Activated CD8-positive, alpha-beta memory T cell treated with anti-CD3 and anti-CD28 coated beads, Interleukin-2, amount 50 U/mL, for 1 hour (primary cell): ENCODE data around the gene FBXW9.
A peak's percentile ranks its signal among the peaks of the same experiment; 100 is the strongest.
"Not testable (repeated sequence)": the region's sequence is repeated elsewhere in the genome, so short reads cannot be mapped to it uniquely, and the experiment has no call there.

ENCODE experiments used
- DNase-seq: peaks from one replicate; pipeline ENCODE4 v3.0.0-alpha.2; 2020; ENCODE audit errors: extremely low read depth

The FBXW9 gene

DNA sequence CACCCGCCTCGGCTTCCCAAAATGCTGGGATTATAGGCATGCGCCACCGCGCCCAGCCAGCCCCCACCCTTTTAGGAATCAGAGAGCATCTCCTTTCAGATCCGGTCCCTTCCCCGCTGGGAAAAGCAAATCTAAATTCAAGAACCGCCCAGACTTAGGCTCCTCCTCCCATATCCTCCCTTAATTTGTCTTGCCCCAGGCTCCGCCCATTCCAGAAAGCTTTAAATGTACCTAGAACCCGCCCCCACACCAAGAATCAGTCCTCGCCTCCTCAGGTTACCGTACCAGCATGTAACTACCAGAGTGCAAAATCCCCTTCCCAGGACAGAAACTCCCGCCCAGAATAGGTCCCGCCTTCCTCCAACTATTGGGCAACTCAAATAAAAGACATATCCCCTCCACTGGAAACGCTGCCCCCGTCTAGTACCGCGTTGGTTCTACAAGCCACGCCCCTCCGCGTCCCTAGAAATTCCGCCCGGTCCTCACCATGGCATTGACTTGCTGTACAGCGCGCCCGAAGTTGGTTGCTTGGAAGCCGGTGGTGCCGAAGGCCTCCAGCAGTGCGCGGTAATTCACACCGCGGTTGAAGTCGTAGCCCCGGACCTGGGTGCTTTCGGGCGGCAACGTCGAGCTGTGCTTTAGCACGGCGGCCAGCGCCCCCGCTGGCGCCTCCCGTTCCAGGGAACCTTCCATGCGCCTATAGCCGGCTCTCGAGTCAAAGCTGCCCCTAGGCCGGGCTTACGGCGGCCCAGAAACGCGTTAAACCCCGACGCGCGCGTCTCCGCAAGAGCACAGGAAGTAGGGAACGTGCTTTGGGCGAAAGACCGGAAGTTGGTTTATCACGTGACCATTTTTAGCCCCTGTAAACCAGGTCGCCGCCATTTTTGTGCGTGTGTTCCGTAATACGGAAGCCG lies 15.1 kb downstream of the FBXW9 start, which contains the start of gene DHPS:
Gene DHPS, minus strand, starts transcription at position 807 of the 914 bp plus-strand sequence. Its CDS starts 114 bp downstream, at position 693.
- peak; percentile 83 for DNase-seq

DNA sequence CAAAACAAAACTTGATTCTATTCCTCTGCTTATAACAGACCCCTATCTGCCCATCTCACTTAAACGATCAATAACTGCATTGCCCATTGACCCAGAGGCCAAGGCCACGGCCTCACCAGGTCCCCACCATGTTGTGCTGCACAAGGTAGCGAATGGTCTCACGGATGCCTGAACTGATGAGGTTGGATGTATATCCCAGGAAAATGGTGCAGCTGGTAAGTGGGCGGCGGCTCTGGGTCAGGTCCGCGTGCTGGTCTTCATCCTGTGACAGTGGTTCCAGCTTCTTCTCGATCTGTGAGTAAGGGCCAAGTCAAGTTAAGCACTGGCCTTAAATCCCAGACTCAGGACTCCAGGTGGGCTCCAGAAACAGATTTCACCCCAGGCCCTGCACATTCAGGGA lies 16.4 kb downstream of the FBXW9 start:
- DNase-seq, result no peak

DNA sequence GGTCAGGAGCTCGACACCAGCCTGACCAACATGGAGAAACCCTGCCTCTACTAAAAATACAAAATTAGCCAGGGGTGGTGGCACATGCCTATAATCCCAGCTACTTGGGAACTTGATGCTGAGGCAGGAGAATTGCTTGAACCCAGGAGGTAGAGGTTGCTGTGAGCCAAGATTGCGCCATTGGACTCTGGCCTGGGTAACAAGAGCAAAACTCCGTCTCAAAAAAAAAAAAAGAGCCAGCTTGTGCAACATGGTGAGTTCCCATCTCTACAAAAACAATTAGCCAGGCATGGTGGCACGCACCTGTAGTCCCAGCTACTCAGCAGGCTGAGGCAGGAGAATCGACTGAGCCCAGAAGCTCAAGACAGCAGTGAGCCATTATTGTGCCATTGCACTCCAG lies 18.4 kb downstream of the FBXW9 start:
- not testable (repeated sequence) for DNase-seq

DNA sequence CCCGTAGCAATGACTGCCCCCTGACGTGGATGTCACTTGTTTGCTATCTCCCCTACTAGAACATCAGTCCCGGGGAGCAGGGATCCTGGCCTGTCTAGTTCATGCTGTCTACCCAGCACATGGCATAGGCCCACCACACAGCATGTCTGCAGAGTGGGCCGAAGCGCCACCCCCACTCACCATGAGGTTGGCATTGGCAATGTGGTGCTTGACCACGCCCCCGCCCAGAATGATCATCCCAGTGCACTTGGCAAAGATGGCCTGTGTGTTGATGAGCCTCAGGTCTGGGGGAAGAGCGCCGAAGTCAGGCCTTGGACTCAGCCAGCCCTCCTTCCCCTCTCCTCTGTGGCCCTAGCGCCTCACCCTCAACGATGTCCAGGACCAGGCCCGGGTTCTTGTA lies 19.5 kb downstream of the FBXW9 start:
- no peak for DNase-seq

DNA sequence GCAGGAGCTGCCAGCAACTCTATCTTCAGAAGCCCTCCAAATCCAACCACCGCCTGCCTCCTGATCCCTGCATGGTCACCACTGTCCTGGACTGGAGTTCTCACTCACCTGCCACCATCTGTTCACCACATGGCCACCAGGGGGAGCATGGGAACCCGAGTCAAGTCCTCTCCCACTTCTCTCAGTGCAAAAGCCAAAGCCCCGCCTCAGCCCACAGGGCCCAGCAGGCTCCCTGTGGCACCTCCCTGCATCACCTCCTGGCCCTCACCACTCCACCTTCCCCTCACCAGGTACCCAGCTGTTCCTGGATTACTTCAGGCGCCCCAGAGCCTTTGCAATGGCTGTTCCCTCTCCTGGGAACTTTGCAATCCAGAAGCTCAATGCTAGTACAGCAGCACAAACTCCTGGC lies 20.0 kb downstream of the FBXW9 start:
- DNase-seq, result peak; percentile 54

DNA sequence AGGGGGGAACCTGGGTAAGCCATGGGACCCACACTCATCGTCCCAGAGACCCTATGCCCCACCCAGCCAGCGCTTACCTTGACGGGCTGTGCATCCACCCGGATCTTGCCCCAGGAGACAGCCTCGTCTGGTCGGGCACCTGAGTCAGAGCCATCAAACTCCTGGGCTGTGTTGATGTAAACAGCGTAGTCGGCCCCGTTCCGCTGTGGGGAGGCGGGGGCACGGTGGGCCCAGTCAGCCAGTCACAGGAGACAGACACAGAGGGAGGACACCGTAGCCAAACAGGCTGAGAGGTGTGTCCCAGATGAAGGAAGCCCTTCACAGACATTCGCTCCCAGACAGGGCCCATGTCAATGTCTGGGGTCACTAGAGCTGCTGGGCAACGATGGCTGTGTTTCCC lies 20.5 kb downstream of the FBXW9 start:
- no peak for DNase-seq

DNA sequence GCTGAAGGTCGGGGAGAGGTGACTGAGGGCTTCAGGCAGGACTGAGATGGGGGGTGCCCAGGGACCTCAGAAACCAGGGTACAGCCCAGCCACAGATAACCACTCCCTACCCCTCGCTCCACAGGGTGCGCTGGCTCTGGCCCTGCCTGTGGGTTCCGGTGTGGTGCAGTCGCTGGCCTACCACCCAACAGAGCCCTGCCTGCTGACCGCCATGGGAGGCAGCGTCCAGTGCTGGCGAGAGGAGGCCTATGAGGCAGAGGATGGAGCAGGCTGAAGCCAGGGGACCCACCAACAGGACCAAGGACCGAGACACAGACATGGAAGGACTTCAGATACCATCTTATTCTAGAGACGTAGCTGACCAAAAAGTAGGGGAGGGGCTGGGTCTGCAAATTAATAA lies 21.0 kb downstream of the FBXW9 start:
- DNase-seq, result no peak

DNA sequence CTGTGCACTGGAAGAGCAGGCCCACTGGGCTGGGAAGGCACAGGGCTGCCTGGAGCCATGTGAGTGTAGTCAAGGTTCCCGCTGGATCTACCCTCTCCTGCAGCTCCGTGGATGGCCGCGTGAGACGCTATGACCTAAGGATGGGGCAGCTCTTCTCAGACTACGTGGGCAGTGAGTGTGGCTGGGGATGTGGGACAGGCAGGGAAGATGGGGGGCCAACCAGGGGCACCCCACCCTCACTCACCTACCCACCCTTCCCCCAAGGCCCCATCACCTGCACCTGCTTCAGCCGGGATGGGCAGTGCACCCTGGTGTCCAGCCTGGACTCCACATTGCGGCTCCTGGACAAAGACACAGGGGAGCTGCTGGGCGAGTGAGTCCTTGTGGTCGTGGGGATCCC lies 23.7 kb downstream of the FBXW9 start:
- no peak for DNase-seq

DNA sequence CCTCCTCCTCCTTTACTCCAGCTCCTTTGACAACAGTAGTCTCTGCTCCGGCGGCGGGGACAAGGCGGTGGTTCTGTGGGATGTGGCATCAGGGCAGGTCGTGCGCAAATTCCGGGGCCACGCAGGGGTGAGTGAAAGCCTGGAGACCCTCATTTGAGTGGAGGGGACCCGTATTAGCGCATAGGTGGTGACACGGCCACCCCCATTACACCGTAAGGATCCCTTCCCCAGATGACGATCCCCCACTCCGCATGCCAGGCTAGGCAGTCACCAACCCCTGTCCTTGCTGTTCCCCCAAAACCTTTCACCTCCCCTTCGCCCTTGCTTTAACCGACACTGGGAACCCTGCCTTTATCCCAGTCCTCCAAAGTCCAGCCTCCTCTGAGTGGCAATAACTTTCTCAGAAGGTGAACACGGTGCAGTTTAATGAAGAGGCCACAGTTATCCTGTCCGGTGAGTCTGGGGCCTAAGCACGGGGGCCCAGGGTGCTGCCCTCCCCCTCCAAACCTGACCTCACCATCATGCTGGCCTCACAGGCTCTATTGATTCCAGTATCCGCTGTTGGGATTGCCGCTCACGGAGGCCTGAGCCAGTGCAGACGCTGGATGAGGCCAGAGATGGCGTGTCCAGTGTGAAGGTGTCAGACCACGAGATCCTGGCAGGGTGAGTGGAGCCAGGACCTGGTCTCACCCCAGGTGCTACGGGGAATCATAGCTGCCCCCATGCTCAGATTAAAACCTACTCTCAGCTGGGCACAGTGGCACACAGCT lies 26.1 kb downstream of the FBXW9 start:
- DNase-seq, result no peak

DNA sequence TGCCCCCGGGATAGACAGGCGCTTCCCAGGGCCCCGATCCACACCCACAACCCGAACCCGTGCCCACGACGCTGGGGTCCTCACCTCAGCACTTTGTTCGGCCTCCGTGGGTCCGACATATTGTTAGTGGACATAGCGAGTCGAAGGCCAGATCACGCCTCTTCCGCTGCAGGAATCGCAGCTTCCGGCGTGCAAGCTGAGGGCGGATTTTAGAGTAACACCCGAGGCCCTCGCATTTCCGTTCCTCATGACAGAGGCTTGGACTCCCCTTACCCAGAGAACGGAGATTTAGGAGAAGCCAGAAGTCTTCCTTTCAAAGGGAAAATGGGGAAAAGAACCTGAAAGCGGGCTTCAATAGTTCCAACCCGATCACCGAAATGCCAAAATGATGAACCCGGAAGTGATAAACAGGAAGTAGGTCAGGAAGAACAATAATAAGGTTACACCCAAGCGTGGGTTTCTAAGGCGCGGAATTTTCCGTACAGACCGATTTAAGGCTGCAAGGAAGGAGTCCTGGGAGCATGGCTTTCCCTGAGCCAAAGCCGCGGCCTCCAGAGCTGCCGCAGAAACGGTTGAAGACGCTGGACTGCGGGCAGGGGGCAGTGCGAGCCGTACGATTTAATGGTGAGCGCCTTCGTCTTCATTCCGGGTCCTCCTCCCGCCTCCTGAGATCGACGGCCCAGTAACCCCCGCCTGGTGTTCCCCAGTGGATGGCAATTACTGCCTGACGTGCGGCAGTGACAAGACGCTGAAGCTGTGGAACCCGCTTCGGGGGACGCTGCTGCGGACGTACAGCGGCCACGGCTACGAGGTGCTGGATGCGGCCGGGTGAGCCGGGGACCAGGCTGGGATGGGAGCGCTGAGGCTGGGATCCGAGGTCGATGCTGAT lies 26.9 kb downstream of the FBXW9 start:
- DNase-seq, result peak; percentile 49

DNA sequence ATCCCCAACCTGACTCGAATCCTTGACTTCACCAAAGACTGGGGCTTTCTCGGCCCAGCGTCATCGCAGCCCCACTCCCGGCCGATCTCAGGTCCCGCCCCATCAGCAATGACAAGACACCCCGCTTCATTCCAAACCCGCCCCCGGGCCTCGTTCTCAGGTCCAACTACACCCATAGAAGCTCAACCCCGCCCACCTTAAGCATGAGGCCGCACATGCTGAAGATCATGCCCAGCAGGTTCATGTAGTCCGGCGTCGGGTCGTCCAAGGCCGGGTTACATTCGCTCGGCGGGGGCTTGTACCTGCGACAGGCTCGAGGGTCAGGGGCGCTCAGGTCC lies 27.5 kb downstream of the FBXW9 start:
- peak; percentile 59 for DNase-seq

DNA sequence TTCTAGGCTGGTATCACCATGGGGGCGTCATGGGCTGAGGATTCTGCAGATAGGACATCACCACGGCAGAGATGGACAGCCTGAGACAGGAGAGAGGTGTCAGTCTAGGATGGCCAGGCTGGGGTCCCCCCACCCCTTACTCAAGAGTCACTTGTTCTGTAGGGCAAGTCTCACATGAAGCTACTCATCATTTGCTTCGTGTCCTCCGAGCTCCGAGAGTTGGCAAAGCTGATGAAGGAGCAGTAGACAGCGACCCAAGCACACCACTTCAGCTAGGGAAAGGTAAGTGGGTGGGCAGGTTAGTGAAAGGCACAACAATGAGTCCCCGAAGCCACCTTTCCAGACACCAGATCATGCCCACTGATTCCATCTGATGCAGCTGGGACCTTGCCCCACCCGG lies 28.1 kb downstream of the FBXW9 start:
- DNase-seq, result no peak

DNA sequence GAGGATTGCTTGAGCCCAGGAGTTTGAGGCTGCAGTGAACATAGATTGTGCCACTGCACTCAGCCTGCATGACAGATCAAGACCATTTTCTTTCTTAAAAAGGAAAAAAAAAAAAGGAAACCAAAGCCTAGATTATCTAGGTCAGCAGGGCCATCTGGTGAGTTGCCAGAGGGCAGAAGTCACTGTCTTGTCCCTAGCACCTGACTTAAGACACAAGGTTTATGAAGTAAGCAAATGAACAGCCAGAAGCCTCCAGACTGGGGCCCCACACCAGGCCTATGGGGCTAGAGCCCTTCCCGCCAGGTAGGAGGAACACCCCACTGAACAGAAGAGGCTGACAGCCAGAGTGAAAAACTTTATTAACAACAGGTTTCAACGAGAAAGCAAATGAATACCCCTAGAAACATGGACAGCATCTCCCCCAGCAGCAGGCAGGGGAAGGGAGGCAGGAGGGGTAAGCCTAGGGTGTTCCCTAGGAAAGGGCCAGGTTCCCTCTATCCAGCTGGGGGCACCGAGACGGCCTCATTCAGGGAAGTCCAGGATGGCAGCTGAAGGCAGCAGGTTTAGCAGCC lies 28.6 kb downstream of the FBXW9 start:
- no peak for DNase-seq

DNA sequence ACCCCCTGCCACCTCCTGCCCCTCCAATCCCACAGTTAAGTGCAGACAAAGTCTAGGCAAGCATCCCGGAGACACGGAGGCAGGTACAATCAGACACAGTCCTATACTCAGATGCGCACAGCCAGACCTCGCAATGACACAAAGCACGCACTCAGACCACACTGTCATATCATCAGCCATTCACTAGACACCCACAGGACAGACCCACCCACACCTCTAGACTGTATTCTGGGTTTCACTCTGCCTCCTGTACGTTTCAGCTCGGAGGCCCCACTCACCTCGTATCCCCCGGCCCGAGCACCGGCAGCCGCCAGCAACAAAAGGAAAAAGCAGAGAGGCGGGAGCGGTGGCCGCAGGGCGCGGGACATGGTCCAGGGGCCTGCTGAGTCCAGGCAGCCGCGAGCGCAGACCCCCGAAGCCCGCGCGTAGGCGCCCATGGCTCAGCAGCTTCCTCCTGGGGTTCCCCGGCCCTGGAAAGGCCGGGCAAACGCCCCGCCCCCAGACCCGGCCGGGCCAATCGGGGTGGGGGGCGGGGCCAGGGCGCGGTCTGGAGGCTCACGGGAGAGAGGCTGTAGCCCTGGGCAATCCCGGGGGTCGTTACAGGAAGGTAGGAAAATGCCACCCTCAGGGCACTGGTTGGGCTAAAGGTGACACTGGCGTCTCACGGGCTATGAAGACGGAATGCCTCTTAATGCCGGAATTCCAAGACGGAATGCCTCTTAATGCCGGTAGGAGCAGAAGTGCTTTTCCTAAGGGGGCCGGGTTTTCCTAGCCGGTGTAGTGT lies 30.0 kb downstream of the FBXW9 start, which contains the start of the genes MAN2B1 and WDR83:
Gene MAN2B1, minus strand, starts transcription at position 478 of the 784 bp plus-strand sequence. Its CDS starts 41 bp downstream, at position 437.
Gene WDR83, plus strand, starts transcription at position 543 of the 784 bp plus-strand sequence. CDS start 2,984 bp downstream, outside the sequence.
- DNase-seq, result peak; percentile 29

DNA sequence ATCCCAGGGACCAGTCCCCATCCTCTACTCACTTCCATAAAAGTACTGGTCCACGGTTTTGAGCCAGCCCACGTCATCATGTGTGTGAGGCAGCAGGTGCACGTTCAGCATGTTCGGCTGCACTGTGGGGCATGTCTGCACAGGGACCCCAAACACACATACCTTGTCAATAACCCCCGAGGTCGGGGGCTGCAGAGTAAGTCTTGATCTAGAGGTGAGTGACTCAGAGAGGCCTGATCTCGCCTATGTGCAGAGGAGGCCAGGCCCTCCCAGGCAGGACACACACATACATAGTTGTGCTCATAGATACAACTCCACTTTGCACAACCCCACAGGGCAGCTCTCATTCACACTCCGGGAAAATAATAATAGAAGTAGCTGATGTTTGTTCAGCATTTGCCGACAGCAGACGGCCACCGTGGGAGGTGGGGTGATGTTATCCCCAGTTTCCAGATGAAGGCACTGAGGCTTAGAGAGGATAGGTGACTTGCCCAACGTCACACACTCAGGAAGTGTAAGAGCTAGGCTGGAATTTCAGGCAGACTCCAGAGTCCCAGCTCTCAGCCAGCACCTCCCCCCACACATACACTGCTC lies 30.7 kb downstream of the FBXW9 start:
- no peak for DNase-seq

DNA sequence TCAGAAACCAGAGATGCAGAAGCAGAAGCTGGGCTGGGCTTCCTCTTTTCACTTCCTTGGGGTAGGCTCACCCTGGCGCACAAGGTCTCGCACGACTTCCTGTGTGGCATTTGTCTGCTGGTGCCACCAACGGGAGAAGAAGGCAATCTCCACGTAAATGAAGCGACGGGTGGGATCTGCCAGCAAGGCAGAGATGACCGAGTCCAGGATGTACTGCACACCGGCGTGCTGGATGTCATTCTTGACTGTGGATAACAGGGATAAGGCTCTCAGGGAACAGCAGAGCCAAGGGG lies 31.2 kb downstream of the FBXW9 start:
- peak; percentile 24 for DNase-seq

DNA sequence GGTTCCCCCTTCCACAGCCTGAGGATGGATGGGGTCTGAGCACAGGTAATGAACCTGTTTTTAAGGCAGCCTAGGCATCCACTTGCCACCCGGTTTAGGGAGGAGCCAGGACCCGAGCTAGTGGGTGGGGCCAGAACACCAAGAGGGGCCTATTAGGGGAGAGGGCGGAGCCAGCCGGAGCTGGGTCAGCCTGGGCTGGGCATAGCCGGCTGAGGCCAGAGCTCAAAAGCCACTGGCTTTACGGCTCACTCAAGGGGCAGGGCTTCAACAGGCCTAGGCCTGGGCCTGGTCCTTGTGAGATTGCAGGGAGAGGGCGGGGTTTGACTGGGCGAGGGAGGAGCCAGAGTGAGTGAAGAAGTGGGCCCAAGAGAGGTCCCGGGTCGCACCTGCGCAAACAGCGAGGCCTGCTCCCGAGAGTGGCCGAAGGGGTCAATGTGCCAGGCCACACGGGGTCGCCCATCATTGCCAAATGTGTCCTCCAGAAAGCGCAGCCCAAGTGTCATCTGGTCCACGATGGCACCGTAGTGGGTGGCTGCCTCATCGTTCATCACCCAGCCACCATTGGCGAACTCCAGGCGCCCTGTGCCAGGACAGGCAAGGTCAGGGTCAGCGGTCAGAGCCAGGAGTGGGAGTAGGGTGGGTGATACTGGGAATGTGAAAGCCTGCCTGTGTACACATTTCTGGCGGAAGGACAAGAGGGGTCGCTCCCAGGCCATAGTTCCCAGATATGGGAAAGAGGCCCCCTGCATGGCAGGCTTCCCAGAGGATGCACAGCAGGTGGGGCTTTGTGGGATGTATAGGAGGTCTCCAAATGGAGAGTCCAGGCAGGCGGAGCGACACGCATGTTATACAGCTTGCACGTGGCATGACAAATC lies 31.8 kb downstream of the FBXW9 start:
- no peak for DNase-seq

DNA sequence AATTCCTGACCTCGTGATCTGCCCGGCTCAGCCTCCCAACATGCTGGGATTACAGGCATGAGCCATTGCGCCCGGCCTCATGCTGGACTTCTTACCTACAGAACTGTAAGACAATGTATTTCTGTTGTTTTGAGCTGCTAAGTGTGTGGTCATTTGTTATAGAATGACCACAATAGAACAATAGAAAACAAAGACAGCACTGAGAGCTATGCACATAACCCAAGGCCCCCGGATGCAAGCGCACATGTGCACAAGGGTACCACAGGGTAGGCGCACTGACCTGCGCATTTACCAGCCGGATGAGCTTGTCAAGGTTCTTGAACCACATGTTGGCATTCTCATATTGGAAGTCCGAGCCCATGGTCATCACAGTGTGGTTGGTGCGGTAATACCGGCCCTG lies 35.5 kb downstream of the FBXW9 start:
- DNase-seq, result no peak

DNA sequence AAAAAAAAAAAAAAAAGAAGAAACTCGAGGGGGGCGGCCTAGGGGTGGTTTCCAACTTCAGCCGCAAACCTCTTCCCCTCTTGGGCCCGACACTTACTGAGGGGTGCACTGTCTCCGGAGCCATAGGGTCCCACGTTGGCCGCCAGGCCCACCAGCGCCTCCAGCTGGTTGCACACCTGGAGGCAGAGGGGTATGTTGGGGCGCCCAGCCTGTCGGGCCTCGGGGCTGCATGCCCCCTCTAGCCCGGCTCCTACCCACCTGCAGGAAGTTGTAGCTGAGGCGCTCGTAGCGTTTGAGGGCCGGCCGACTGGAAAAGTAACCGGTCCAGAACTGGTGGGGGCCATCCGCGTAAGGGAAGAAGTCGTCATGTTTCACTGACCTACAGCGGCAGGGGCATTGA lies 38.5 kb downstream of the FBXW9 start:
- DNase-seq, result no peak
